Smooth muscle cell (in vitro differentiated cells): Measurements from ENCODE around the gene NECTIN1. TPM values are rescaled to one million over a fixed set of nuclear protein-coding genes. Genes with fewer than 3 reads are reported as not detected.

Source experiments
- DNase-seq: peaks from one replicate; lab custom pipeline; 2025; ENCODE audit not compliant: unreplicated experiment; lab: John Stamatoyannopoulos, UW
- H2AFZ ChIP-seq: fragments of 200-600 bp; sonication (generic); 2 replicates; pipeline ENCODE4 v1.6.0; 2016; ENCODE audit warnings: antibody characterized with exemption, low read depth, mild to moderate bottlenecking
- H3F3A ChIP-seq: fragments of 200-600 bp; sonication (generic); 2 replicates; pipeline ENCODE4 v1.6.0; 2017; ENCODE audit warnings: antibody characterized with exemption, low read depth
- H3K27ac ChIP-seq: fragments of 200-600 bp; sonication (generic); 2 replicates; pipeline ENCODE4 v1.5.1; 2016; ENCODE audit warnings: low read depth, mild to moderate bottlenecking
- H3K27me3 ChIP-seq: fragments of 200-600 bp; sonication (generic); 2 replicates; pipeline ENCODE4 v1.6.1; 2016; ENCODE audit warnings: low read depth, mild to moderate bottlenecking
- H3K36me3 ChIP-seq: fragments of 200-600 bp; sonication (generic); 2 replicates; pipeline ENCODE4 v1.5.1; 2016; ENCODE audit warnings: low read depth
- H3K4me1 ChIP-seq: fragments of 200-600 bp; sonication (generic); 2 replicates; pipeline ENCODE4 v1.5.1; 2016; ENCODE audit warnings: low read depth
- H3K4me2 ChIP-seq: fragments of 200-600 bp; sonication (generic); 2 replicates; pipeline ENCODE4 v1.6.0; 2016; ENCODE audit warnings: mild to moderate bottlenecking
- H3K4me3 ChIP-seq: fragments of 200-600 bp; sonication (generic); 2 replicates; pipeline ENCODE4 v1.5.1; 2016; ENCODE audit warnings: mild to moderate bottlenecking
- H3K79me2 ChIP-seq: fragments of 200-600 bp; sonication (generic); 2 replicates; pipeline ENCODE4 v1.6.0; 2016; ENCODE audit warnings: low read depth, mild to moderate bottlenecking
- H3K9ac ChIP-seq: fragments of 200-600 bp; sonication (generic); 2 replicates; pipeline ENCODE4 v1.6.0; 2016; ENCODE audit warnings: low read depth
- H3K9me3 ChIP-seq: fragments of 200-600 bp; sonication (generic); replicated peaks from 2 replicates; pipeline ENCODE4 v1.5.1; 2016; ENCODE audit warnings: low read depth
- H4K20me1 ChIP-seq: fragments of 200-600 bp; sonication (generic); 2 replicates; pipeline ENCODE4 v1.6.0; 2016; ENCODE audit warnings: low read depth
- CTCF ChIP-seq: fragments of 200-600 bp; sonication (generic); IDR thresholded peaks from 2 replicates; pipeline ENCODE4 v1.5.1; 2017; ENCODE audit warnings: borderline replicate concordance, mild to moderate bottlenecking, antibody characterized with exemption; ENCODE audit not compliant: insufficient read depth, poor library complexity, severe bottlenecking
- WGBS: methylation state at CpG from one replicate; pipeline ENCODE4 v1.1.7; 2016; ENCODE audit warnings: low lambda C conversion rate; 5-methylcytosine and 5-hydroxymethylcytosine counted together
- polyA plus RNA-seq: library from polyadenylated mRNA; unstranded; fragments of >200 nt; fragmentation: Nextera tagmentation; extraction: Ambion mirVana; gene quantifications from 2 replicates; pipeline ENCODE4 v1.2.1, GENCODE V29; 2016
- total RNA-seq: library from RNA; depleted of rRNA; stranded (reverse); fragments of >200 nt; gene quantifications from 2 replicates; pipeline ENCODE4 v1.2.3, GENCODE V29; 2014

NECTIN1 gene
- total and polyA plus RNA-seq, 2 experiments from 2014 or later = 4.9 to 10.1 TPM

GRCh38 chr11:119712006-119712405 lies 17.0 kb downstream of the NECTIN1 start:
- Histone ChIP-seq H4K20me1 (peaks cover 91% of the 10 kb centered on the region), H3K27ac (no peak overlapping the region), H3F3A (no peaks in the 10 kb centered on the region), H3K4me3 (no peak overlapping the region), H3K4me1 (peaks cover 29% of the 10 kb centered on the region), H3K4me2 (no peak overlapping the region), H2AFZ (no peak overlapping the region), H3K27me3 (no peaks in the 10 kb centered on the region), H3K9me3 (no peaks in the 10 kb centered on the region), H3K9ac (no peak overlapping the region), H3K36me3 (no peaks in the 10 kb centered on the region), H3K79me2 (no peaks in the 10 kb centered on the region)
- TF ChIP-seq CTCF = no peak
- WGBS = 77% methylated on average over 9 of the region's 9 CpGs
- DNase-seq = no peak

GRCh38 chr11:119711476-119711875 lies 17.5 kb downstream of the NECTIN1 start:
- H3K79me2 ChIP-seq = no peaks in the 10 kb centered on the region
- H3K4me3 ChIP-seq = no peak overlapping the region
- no peaks in the 10 kb centered on the region for H3F3A ChIP-seq
- no peaks in the 10 kb centered on the region for H3K9me3 ChIP-seq
- H3K4me1 ChIP-seq = peaks cover 26% of the 10 kb centered on the region
- no peak overlapping the region for H2AFZ ChIP-seq
- no peak overlapping the region for H3K9ac ChIP-seq
- no peak for TF ChIP-seq CTCF
- H3K27me3 ChIP-seq = no peaks in the 10 kb centered on the region
- WGBS = 86% methylated on average over 4 of the region's 4 CpGs
- H3K4me2 ChIP-seq = no peak overlapping the region
- no peak overlapping the region for H3K27ac ChIP-seq
- DNase-seq = no peak
- no peaks in the 10 kb centered on the region for H3K36me3 ChIP-seq
- peaks cover 91% of the 10 kb centered on the region for H4K20me1 ChIP-seq

- no peak overlapping the region for H3K4me2 ChIP-seq
- H2AFZ ChIP-seq = no peak overlapping the region
- WGBS = 99% methylated on average over 2 of the region's 2 CpGs
- H3F3A ChIP-seq = no peaks in the 10 kb centered on the region
- H3K27ac ChIP-seq = no peak overlapping the region
- H3K9ac ChIP-seq = no peak overlapping the region
- H3K79me2 ChIP-seq = no peaks in the 10 kb centered on the region
- H3K4me1 ChIP-seq = peaks cover 23% of the 10 kb centered on the region
- no peak for TF ChIP-seq CTCF
- H4K20me1 ChIP-seq = peaks cover 91% of the 10 kb centered on the region
- no peak overlapping the region for H3K4me3 ChIP-seq
- no peaks in the 10 kb centered on the region for H3K9me3 ChIP-seq
- no peak for DNase-seq
- no peaks in the 10 kb centered on the region for H3K27me3 ChIP-seq
- no peaks in the 10 kb centered on the region for H3K36me3 ChIP-seq
Measured at GRCh38 chr11:119710417-119710816, 18.6 kb downstream of the NECTIN1 start.

GRCh38 chr11:119709638-119710346 lies 19.2 kb downstream of the NECTIN1 start:
- TF ChIP-seq CTCF = no peak
- Histone ChIP-seq H3K9me3 (no peaks in the 10 kb centered on the region), H2AFZ (no peak overlapping the region), H3K4me3 (no peak overlapping the region), H3F3A (no peaks in the 10 kb centered on the region), H3K27ac (no peak overlapping the region), H3K4me1 (peaks cover 23% of the 10 kb centered on the region), H3K36me3 (no peaks in the 10 kb centered on the region), H3K79me2 (no peaks in the 10 kb centered on the region), H3K9ac (no peak overlapping the region), H4K20me1 (peaks cover 92% of the 10 kb centered on the region), H3K27me3 (no peaks in the 10 kb centered on the region), H3K4me2 (no peak overlapping the region)
- 75% methylated on average over 22 of the region's 22 CpGs for WGBS
- no peak for DNase-seq
